GM12865 (cell line): ENCODE data around the gene TM4SF1.

Source experiments
- DNase-seq: peaks from one replicate; pipeline ENCODE4 v3.0.0; 2010; ENCODE audit warnings: low read depth
- H3K4me3 ChIP-seq: 2 replicates; pipeline ENCODE4 v1.5.1; 2011; ENCODE audit warnings: mild to moderate bottlenecking, low read depth, low read length, control low read depth
- TF ChIP-seq, protein P1 (sequence below): IDR thresholded peaks from 2 replicates; pipeline ENCODE4 v1.5.1; 2011; ENCODE audit warnings: low read length, control low read depth, low read depth, inconsistent platforms; ENCODE audit not compliant: insufficient read depth; ENCODE audit errors: missing control alignments

TM4SF1 gene

DNA sequence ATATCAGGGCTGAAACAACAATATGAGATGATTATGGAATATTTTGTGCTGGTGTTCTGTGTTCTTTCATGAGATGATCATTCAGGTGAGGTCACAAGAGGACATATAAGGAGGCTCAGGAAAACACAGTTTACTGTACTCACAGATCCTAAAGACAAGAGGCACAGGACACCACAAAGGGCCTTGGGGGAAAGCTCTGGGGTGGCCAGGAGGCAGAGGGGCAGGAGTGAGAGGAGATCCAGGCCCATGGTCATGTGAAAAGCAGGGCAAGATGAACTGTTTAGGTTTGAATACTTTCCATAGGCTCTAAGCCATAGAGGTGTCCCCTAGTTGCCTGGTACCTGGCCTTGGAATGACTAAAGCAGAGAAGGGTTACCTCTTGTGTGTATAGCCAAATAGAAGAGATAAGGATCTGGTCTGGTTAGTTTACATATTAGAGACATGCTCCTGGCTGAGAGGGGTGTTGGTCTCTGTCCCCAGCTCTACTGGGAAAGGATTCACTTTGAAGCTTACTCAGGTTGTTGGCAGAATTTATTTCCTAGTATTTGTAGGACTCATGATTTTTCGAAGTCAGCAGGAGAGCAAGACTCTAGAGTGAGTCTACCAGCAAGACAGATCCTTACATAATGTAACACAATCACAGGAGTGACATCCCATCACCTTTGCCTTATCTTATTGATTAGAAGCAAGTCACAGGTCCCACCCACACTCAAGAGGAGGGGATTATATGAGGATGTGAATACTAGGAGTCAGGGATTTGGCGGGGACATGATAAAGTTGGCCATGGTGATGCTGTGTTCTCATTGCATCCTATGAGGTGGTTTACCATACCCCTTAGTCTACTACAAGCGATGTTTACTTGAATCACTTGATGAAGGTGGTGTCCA lies 11.3 kb upstream of the TM4SF1 start:
- no peak overlapping the region for H3K4me3 ChIP-seq
- DNase-seq, result no peak
- TF ChIP-seq, protein P1, sequence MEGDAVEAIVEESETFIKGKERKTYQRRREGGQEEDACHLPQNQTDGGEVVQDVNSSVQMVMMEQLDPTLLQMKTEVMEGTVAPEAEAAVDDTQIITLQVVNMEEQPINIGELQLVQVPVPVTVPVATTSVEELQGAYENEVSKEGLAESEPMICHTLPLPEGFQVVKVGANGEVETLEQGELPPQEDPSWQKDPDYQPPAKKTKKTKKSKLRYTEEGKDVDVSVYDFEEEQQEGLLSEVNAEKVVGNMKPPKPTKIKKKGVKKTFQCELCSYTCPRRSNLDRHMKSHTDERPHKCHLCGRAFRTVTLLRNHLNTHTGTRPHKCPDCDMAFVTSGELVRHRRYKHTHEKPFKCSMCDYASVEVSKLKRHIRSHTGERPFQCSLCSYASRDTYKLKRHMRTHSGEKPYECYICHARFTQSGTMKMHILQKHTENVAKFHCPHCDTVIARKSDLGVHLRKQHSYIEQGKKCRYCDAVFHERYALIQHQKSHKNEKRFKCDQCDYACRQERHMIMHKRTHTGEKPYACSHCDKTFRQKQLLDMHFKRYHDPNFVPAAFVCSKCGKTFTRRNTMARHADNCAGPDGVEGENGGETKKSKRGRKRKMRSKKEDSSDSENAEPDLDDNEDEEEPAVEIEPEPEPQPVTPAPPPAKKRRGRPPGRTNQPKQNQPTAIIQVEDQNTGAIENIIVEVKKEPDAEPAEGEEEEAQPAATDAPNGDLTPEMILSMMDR, result no peak

DNA sequence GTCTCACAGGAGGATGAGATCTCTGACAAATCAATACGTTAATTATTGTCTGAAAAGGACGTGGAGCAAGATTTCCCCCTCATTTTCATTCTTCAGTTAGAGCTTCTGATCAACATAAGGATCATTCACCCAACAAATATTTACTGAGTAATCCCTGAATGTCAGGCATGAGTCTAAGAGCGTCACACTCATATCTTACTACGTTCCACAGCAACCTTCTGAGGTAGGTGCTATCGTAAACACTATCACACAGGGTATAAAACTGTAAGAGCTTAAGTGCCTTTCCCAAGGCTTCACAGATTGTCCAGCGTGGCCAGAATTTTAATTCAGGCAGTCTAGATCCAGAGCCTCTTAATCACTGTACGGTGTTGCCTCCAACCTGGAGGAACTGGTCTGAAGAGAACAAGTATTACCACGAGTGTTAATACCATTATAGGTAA lies 10.6 kb upstream of the TM4SF1 start:
- H3K4me3 ChIP-seq, result no peak overlapping the region
- TF ChIP-seq, protein P1, result no peak
- DNase-seq, result no peak

DNA sequence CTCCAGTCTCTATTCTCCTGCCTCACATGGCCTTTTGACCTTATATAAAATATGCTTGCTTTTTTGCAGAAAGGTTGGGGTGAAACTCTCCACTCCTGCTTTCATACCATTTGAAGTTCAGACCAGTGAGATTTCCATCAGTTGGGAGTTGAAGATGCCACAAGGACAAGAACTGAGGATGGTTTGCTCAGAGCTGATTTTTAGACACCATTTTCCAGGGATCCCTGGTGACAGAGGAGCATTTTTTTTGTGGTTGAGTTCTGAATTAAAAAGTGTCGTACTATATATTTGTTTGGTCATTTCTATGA lies 8.8 kb upstream of the TM4SF1 start:
- TF ChIP-seq, protein P1, result no peak
- no peak for DNase-seq
- no peak overlapping the region for H3K4me3 ChIP-seq

DNA sequence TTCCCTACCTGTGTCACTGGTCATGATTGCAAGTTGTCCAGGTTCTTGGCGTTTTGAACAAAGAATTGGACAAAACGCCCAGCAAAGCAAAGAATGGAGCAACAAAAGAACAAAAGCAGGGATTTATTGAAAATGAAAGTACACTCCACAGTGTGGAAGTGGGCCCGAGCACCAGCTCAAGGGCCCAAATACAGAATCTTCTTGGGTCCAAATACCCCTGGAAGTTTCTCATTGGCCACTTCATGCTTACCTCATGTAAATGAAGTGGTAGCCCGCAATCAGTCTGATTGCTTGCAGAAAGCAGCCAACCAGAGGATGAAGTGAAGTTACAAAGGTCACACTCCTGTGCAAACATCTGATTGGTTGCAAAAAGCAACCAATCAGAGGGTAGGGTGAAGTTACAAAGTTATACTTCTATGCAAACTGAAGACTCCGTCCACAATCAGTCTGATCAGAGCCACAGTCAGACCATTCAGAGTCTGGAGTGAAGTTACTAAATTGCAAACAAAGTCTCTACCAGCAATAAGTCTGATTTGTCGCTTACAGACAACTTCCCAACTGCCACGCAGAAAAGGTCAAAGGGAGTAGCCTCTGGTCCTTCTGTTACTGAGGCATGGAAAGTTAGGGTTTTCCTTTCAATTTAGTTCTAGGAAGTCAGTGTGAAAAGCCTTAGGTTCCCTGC lies 8.3 kb upstream of the TM4SF1 start:
- TF ChIP-seq, protein P1, result no peak

DNA sequence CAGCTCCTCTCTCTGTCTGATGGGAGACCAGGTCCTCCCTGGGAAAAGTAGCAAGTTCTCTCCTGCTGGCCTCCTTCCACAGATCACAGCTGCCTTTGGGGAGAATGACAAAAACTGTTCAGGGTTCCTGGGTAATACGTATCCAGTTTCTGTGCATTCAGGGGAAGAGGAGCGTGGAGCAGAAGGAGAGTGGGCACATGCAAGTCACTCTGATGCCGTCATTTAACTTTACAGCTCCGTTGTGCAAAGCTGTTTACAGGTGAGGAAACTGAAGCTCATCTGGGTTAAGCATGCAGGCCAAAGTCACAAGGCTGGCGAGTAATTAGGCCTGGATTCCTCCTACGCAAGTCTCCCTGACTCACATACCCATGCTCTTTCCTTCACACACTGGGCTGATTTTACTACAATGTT lies 7.5 kb upstream of the TM4SF1 start:
- TF ChIP-seq, protein P1, result no peak
- DNase-seq, result no peak

More for the DNA sequence above, 8.3 kb upstream of the TM4SF1 start:
- no peak for DNase-seq
- H3K4me3 ChIP-seq, result no peak overlapping the region

DNA sequence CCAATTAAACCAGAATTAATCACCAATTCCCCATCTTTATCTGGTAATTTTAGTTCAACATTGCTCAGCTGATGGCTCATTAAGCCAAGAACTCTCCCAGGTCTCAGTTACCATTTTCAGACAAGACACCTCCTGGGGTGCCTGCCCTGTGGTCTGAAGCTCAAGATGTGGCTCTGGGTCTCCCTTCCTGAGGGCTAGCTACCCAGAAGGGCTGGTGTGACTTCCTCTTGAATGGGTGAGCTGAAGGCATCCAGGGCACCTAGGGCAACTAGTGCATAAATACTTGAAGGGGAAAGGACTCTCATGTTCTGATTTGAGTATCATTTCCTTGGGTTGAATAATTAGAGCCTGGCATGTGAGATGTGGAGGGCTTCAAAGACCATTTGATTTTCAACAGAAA lies 6.7 kb upstream of the TM4SF1 start:
- TF ChIP-seq, protein P1, result no peak
- no peak overlapping the region for H3K4me3 ChIP-seq

More for the DNA sequence above, 7.5 kb upstream of the TM4SF1 start:
- no peak overlapping the region for H3K4me3 ChIP-seq

More for the DNA sequence above, 6.7 kb upstream of the TM4SF1 start:
- DNase-seq, result no peak
